Fibroblast of lung (primary cell): ENCODE measurements around the gene RXRA.

Experiments used
- CTCF ChIP-seq, 2 donors: IDR thresholded peaks in 1 of 2; conservative IDR thresholded peaks in 1 of 2; 1 replicate in 1 of 2; 2 replicates in 1 of 2; pipeline ENCODE4 v1.5.1; 2011 to 2012; ENCODE audit warnings: low read length in 2 of 2, control low read depth in 1 of 2, inconsistent platforms in 1 of 2, low read depth in 1 of 2, mild to moderate bottlenecking in 1 of 2
- EZH2 ChIP-seq: IDR thresholded peaks from 2 replicates; pipeline ENCODE4 v1.5.1; 2012; ENCODE audit warnings: low read length, control low read depth, mild to moderate bottlenecking; ENCODE audit errors: missing control alignments

- TF ChIP-seq CTCF (conservative IDR thresholded peaks at IDR 0.05 in 1 of 2, IDR thresholded peaks at IDR 0.05 in 1 of 2; ENCODE audit: low read depth in 1 of 2, low read length in 2 of 2) (no peak), EZH2 (no peak)
Observed at GRCh38 chr9:134425812-134426211, 99.6 kb downstream of the RXRA start.
